HEK293 (cell line): ENCODE results near the gene MYO1C.
"Not testable (repeated sequence)": the region's sequence is repeated elsewhere in the genome, so short reads cannot be mapped to it uniquely, and the experiment has no call there.

Experiments used
- CTCF ChIA-PET: fragments of 350-600 bp; formaldehyde crosslinking; extraction: SDS; loops from one replicate; lab custom pipeline; 2021; ENCODE audit warnings: antibody characterized with exemption; lab: Yijun Ruan, JAX
- POLR2A ChIA-PET: fragments of 300-600 bp; formaldehyde crosslinking; extraction: SDS; loops from one replicate; lab custom pipeline; 2020; ENCODE audit warnings: antibody characterized with exemption, inconsistent platforms; lab: Yijun Ruan, JAX
- H3K27ac ChIP-seq: fragments of 200-500 bp; sonication (Bioruptor generic); 2 replicates; pipeline ENCODE4 v1.5.1; 2014; ENCODE audit warnings: low read depth, low read length, control low read depth, inconsistent platforms; ENCODE audit errors: extremely low read depth
- H3K36me3 ChIP-seq, 2 experiments: fragments of 200-500 bp in 1 of 2; sonication (Bioruptor generic) in 1 of 2; 1 replicate in 1 of 2; 2 replicates in 1 of 2; pipeline ENCODE4 v1.5.1; 2014 to 2017; ENCODE audit warnings: inconsistent platforms in 2 of 2, low read length in 2 of 2; ENCODE audit not compliant: control insufficient read depth in 2 of 2, insufficient read depth in 1 of 2
- H3K4me1 ChIP-seq: fragments of 200-500 bp; sonication (Bioruptor generic); 2 replicates; pipeline ENCODE4 v1.5.1; 2014; ENCODE audit warnings: mild to moderate bottlenecking, low read length, inconsistent platforms; ENCODE audit not compliant: control insufficient read depth, insufficient read depth
- H3K4me3 ChIP-seq: 2 replicates; pipeline ENCODE4 v1.5.1; 2011; ENCODE audit warnings: low read depth, mild to moderate bottlenecking, control low read depth, low read length, moderate library complexity
- H3K9me3 ChIP-seq: fragments of 200-500 bp; sonication (Bioruptor generic); 2 replicates; pipeline ENCODE4 v1.5.1; 2014; ENCODE audit warnings: low read depth, low read length, inconsistent platforms; ENCODE audit not compliant: control insufficient read depth, insufficient read depth
- ELK4 ChIP-seq: IDR thresholded peaks from 2 replicates; pipeline ENCODE4 v1.6.1; 2011; ENCODE audit warnings: mild to moderate bottlenecking, low read depth, low read length, borderline replicate concordance
- GLIS2 ChIP-seq: fragments of 450-650 bp; formaldehyde crosslinking; IDR thresholded peaks from 2 replicates; pipeline ENCODE4 v1.5.1; 2016; ENCODE audit warnings: missing biosample characterization, missing genetic modification characterization
- PRDM4 ChIP-seq: fragments of 450-650 bp; formaldehyde crosslinking; IDR thresholded peaks from 2 replicates; pipeline ENCODE4 v1.5.1; 2017; ENCODE audit warnings: missing biosample characterization, missing genetic modification characterization
- ZBTB8A ChIP-seq: fragments of 450-650 bp; formaldehyde crosslinking; IDR thresholded peaks from 2 replicates; pipeline ENCODE4 v1.5.1; 2016; ENCODE audit warnings: missing biosample characterization, missing genetic modification characterization
- ZFP3 ChIP-seq: fragments of 450-650 bp; formaldehyde crosslinking; IDR thresholded peaks from 2 replicates; pipeline ENCODE4 v1.5.1; 2016; ENCODE audit warnings: low read depth, missing biosample characterization, missing genetic modification characterization
- ZNF133 ChIP-seq: fragments of 450-650 bp; formaldehyde crosslinking; IDR thresholded peaks from 2 replicates; pipeline ENCODE4 v1.5.1; 2016; ENCODE audit warnings: missing biosample characterization, missing genetic modification characterization
- ZNF24 ChIP-seq: fragments of 450-650 bp; formaldehyde crosslinking; IDR thresholded peaks from 2 replicates; pipeline ENCODE4 v1.5.1; 2016; ENCODE audit warnings: missing biosample characterization, missing genetic modification characterization
- ZNF26 ChIP-seq: fragments of 450-650 bp; formaldehyde crosslinking; IDR thresholded peaks from 2 replicates; pipeline ENCODE4 v1.5.1; 2016; ENCODE audit warnings: missing biosample characterization, missing genetic modification characterization
- ZNF449 ChIP-seq: fragments of 450-650 bp; formaldehyde crosslinking; IDR thresholded peaks from 2 replicates; pipeline ENCODE4 v1.5.1; 2017; ENCODE audit warnings: missing biosample characterization, mild to moderate bottlenecking, missing genetic modification characterization, moderate library complexity
- ZNF488 ChIP-seq: fragments of 450-650 bp; formaldehyde crosslinking; IDR thresholded peaks from 2 replicates; pipeline ENCODE4 v1.5.1; 2016; ENCODE audit warnings: missing biosample characterization, missing genetic modification characterization
- ZNF544 ChIP-seq: fragments of 450-650 bp; formaldehyde crosslinking; IDR thresholded peaks from 2 replicates; pipeline ENCODE4 v1.5.0; 2017; ENCODE audit warnings: missing biosample characterization, missing genetic modification characterization
- ZNF560 ChIP-seq: fragments of 450-650 bp; formaldehyde crosslinking; IDR thresholded peaks from 2 replicates; pipeline ENCODE4 v1.5.1; 2017; ENCODE audit warnings: missing biosample characterization, missing genetic modification characterization, borderline replicate concordance
- ZNF596 ChIP-seq: fragments of 450-650 bp; IDR thresholded peaks from 2 replicates; pipeline ENCODE4 v1.5.0; 2018; ENCODE audit warnings: missing biosample characterization, mild to moderate bottlenecking, missing genetic modification characterization, moderate library complexity
- ZNF610 ChIP-seq: fragments of 450-650 bp; formaldehyde crosslinking; IDR thresholded peaks from 2 replicates; pipeline ENCODE4 v1.5.1; 2016; ENCODE audit warnings: missing biosample characterization, missing genetic modification characterization, borderline replicate concordance
- ZNF626 ChIP-seq: fragments of 450-650 bp; sonication (Bioruptor Pico); formaldehyde crosslinking; IDR thresholded peaks from 2 replicates; pipeline ENCODE4 v1.5.1; 2018; ENCODE audit warnings: missing biosample characterization, missing genetic modification characterization, inconsistent platforms
- ZNF639 ChIP-seq: fragments of 450-650 bp; formaldehyde crosslinking; IDR thresholded peaks from 2 replicates; pipeline ENCODE4 v1.5.1; 2016; ENCODE audit warnings: missing biosample characterization, missing genetic modification characterization
- ZNF776 ChIP-seq: fragments of 450-650 bp; formaldehyde crosslinking; IDR thresholded peaks from 2 replicates; pipeline ENCODE4 v1.5.0; 2017; ENCODE audit warnings: missing biosample characterization, missing genetic modification characterization, borderline replicate concordance
- ZNF792 ChIP-seq: fragments of 450-650 bp; formaldehyde crosslinking; IDR thresholded peaks from 2 replicates; pipeline ENCODE4 v1.5.1; 2016; ENCODE audit warnings: missing biosample characterization, missing genetic modification characterization
- ZNF830 ChIP-seq: fragments of 450-650 bp; IDR thresholded peaks from 2 replicates; pipeline ENCODE4 v1.5.0; 2018; ENCODE audit warnings: missing biosample characterization, missing genetic modification characterization, low read depth, mild to moderate bottlenecking, moderate library complexity

The MYO1C gene

GRCh38 chr17:1446201-1446600 is 46.3 kb downstream of the MYO1C start:
- TF ChIP-seq ZNF26 (no peak), GLIS2 (tag by site-specific recombination) (no peak), ZNF449 (tag by site-specific recombination) (no peak), ZNF560 (tag by site-specific recombination) (no peak), ZFP3 (tag by site-specific recombination) (no peak), ZNF626 (tag by site-specific recombination) (no peak), ZNF544 (tag by site-specific recombination) (no peak), PRDM4 (tag by site-specific recombination) (no peak), ZNF792 (tag by site-specific recombination) (no peak), ZNF133 (tag by site-specific recombination) (no peak)
- ChIA-PET POLR2A (no interaction called here), CTCF (no interaction called here)
- H3K4me1 ChIP-seq = no peaks in the 10 kb centered on the region
- peaks cover 5 to 20% of the 10 kb centered on the region in 2 experiments; a peak in 2 of 3 replicates for H3K36me3 ChIP-seq
- no peaks in the 10 kb centered on the region for H3K9me3 ChIP-seq
- no peak overlapping the region for H3K4me3 ChIP-seq
- H3K27ac ChIP-seq = 0 out of 2 replicates have a peak overlapping the region, but pooled peaks have one; percentile 16

- H3K27ac ChIP-seq, H3K4me3 ChIP-seq, H3K9me3 ChIP-seq, POLR2A ChIA-PET, H3K4me1 ChIP-seq, CTCF ChIA-PET: not testable (repeated sequence)
- H3K36me3 ChIP-seq = peaks cover 8 to 20% of the 10 kb centered on the region in 2 experiments; a peak in 2 of 3 replicates
Measured at GRCh38 chr17:1445695-1446094, 46.8 kb downstream of the MYO1C start.

- H3K4me1 ChIP-seq, H3K36me3 ChIP-seq, H3K4me3 ChIP-seq, H3K27ac ChIP-seq, H3K9me3 ChIP-seq, CTCF ChIA-PET: not testable (repeated sequence)
- POLR2A ChIA-PET = interaction anchor here (2.4 kb wide), 1 partner anchor 11 kb away, joined by 9 read pairs; no protein-coding TSS in a partner anchor
Measured at GRCh38 chr17:1442721-1443120, 49.8 kb downstream of the MYO1C start.

GRCh38 chr17:1442187-1442586 is 50.3 kb downstream of the MYO1C start:
- POLR2A ChIA-PET = interaction anchor here (2.4 kb wide), 1 partner anchor 12 kb away, joined by 9 read pairs; no protein-coding TSS in a partner anchor
- Histone ChIP-seq H3K4me3 (no peak overlapping the region), H3K36me3 (peaks cover 10 to 11% of the 10 kb centered on the region in 2 experiments; a peak in 2 of 3 replicates), H3K4me1 (no peaks in the 10 kb centered on the region), H3K27ac (no peak overlapping the region), H3K9me3 (no peaks in the 10 kb centered on the region)
- CTCF ChIA-PET = no interaction called here
- TF ChIP-seq ZNF488 (tag by site-specific recombination) = no peak
- no peak for TF ChIP-seq ZNF24 (tag by site-specific recombination)
- TF ChIP-seq ZNF830 (tag by site-specific recombination) = no peak
- TF ChIP-seq ELK4 = no peak
- no peak for TF ChIP-seq ZNF610 (tag by site-specific recombination)
- no peak for TF ChIP-seq ZNF776
- TF ChIP-seq ZBTB8A (tag by site-specific recombination) = no peak
- no peak for TF ChIP-seq ZNF596 (tag by site-specific recombination)
- no peak for TF ChIP-seq ZNF639 (tag by site-specific recombination)
